ENCODE data around the gene PHRF1.
A peak's percentile ranks its signal among the peaks of the same experiment; 100 is the strongest.

Gene PHRF1

GRCh38 chr11:559020-559620 is 17.1 kb upstream of the PHRF1 start:
- H3K4me3 ChIP-seq (ENCODE audit: low read depth in 1 of 2, low read length in 1 of 2) = no peak overlapping the region
- H3K27ac ChIP-seq = no peak overlapping the region
- H3K36me3 ChIP-seq = peaks cover 17% of the 10 kb centered on the region
- H3K4me1 ChIP-seq (ENCODE audit: control insufficient read depth in 1 of 2, insufficient read depth in 1 of 2, low read depth in 1 of 2, low read length in 1 of 2) = peaks cover 25 to 44% of the 10 kb centered on the region in 2 experiments
- no peak for TF ChIP-seq CTCF (IDR thresholded peaks at IDR 0.05)
- peaks cover 58% of the 10 kb centered on the region for H3K27me3 ChIP-seq
- H3K9me3 ChIP-seq = no peaks in the 10 kb centered on the region

- Histone ChIP-seq H3K27ac (peak overlapping the region; percentile 78), H3K9me3 (no peaks in the 10 kb centered on the region), H3K27me3 (peaks cover 51% of the 10 kb centered on the region), H3K4me3 (ENCODE audit: low read depth in 1 of 2, low read length in 1 of 2) (peak overlapping the region; percentile 87), H3K36me3 (peaks cover 19% of the 10 kb centered on the region), H3K4me1 (ENCODE audit: control insufficient read depth in 1 of 2, insufficient read depth in 1 of 2, low read depth in 1 of 2, low read length in 1 of 2) (peaks cover 21 to 39% of the 10 kb centered on the region in 2 experiments)
- no peak for TF ChIP-seq CTCF (IDR thresholded peaks at IDR 0.05)
These were observed 16.5 kb upstream of the PHRF1 start for GRCh38 chr11:559712-560304.

GRCh38 chr11:560305-561147 is 15.7 kb upstream of the PHRF1 start, which contains the start of the genes LMNTD2 and RASSF7:
LMNTD2 (minus strand) TSS chr11:560738; CDS start chr11:560716, 22 bp downstream.
RASSF7 (plus strand) TSS chr11:560970; CDS start chr11:561769, 799 bp downstream.
- Histone ChIP-seq H3K4me1 (ENCODE audit: control insufficient read depth in 1 of 2, insufficient read depth in 1 of 2, low read depth in 1 of 2, low read length in 1 of 2) (peaks cover 18 to 31% of the 10 kb centered on the region in 2 experiments), H3K9me3 (no peaks in the 10 kb centered on the region), H3K36me3 (peaks cover 19% of the 10 kb centered on the region), H3K27me3 (peaks cover 44% of the 10 kb centered on the region), H3K27ac (peak within 1 kb of the TSS; percentile 78), H3K4me3 (ENCODE audit: low read depth in 1 of 2, low read length in 1 of 2) (peak within 1 kb of the TSS; percentile 87)
- peak; percentile 44 for TF ChIP-seq CTCF (IDR thresholded peaks at IDR 0.05)

GRCh38 chr11:561148-562003 is 14.9 kb upstream of the PHRF1 start:
- Histone ChIP-seq H3K36me3 (peaks cover 19% of the 10 kb centered on the region), H3K9me3 (no peaks in the 10 kb centered on the region), H3K4me1 (ENCODE audit: control insufficient read depth in 1 of 2, insufficient read depth in 1 of 2, low read depth in 1 of 2, low read length in 1 of 2) (peaks cover 18 to 23% of the 10 kb centered on the region in 2 experiments), H3K27me3 (peaks cover 41% of the 10 kb centered on the region), H3K4me3 (ENCODE audit: low read depth in 1 of 2, low read length in 1 of 2) (peak overlapping the region; percentile 87), H3K27ac (peak overlapping the region; percentile 78)
- TF ChIP-seq CTCF (IDR thresholded peaks at IDR 0.05) = no peak
